GM12873 (cell line): ENCODE data around the gene RORC.

Source experiments
- CTCF ChIP-seq: IDR thresholded peaks from 2 replicates; pipeline ENCODE4 v1.5.1; 2012; ENCODE audit warnings: low read depth, mild to moderate bottlenecking, moderate library complexity, low read length, control low read depth; ENCODE audit not compliant: insufficient read depth; ENCODE audit errors: missing control alignments

Gene RORC

GRCh38 chr1:151822404-151822803 is 9.2 kb downstream of the RORC start:
- no peak for TF ChIP-seq CTCF

GRCh38 chr1:151820940-151821339 is 10.7 kb downstream of the RORC start:
- TF ChIP-seq CTCF, result no peak

GRCh38 chr1:151819976-151820623 is 11.5 kb downstream of the RORC start:
- TF ChIP-seq CTCF, result no peak

GRCh38 chr1:151819227-151819835 is 12.3 kb downstream of the RORC start:
- TF ChIP-seq CTCF, result no peak

- TF ChIP-seq CTCF, result no peak
Observed at GRCh38 chr1:151817353-151817730, 14.3 kb downstream of the RORC start.

- no peak for TF ChIP-seq CTCF
Observed at GRCh38 chr1:151816548-151817352, 14.9 kb downstream of the RORC start.

- no peak for TF ChIP-seq CTCF
Observed at GRCh38 chr1:151815716-151816327, 15.8 kb downstream of the RORC start.
